ENCODE measurements around the gene C1orf185. TPM values are rescaled to one million over a fixed set of nuclear protein-coding genes. Genes with fewer than 3 reads are reported as not detected.

The C1orf185 gene
- total RNA-seq, 1 donor from 2014 or later: not detected

DNA sequence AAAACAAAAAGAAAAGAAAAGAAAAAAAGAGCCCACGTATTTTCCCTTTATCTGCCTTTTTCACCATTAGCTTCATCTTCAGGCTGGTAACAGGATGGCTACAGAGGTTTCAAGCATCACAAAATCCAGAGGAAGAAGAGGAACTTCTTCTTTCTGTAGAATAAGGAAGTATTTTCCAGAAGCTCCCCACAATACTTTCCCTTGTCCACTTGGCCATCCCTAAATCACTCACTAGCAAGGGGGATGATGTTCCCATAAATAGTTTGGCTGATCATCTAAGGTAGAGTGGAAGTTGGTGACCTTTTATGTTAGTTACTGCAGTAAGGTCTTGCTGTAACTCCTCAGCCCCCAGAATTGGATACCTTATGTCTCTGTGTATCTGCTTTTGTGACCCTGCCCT, 88.9 kb downstream of the C1orf185 start:
- H3K4me3 ChIP-seq: no peak overlapping the region
- TF ChIP-seq, protein P1, sequence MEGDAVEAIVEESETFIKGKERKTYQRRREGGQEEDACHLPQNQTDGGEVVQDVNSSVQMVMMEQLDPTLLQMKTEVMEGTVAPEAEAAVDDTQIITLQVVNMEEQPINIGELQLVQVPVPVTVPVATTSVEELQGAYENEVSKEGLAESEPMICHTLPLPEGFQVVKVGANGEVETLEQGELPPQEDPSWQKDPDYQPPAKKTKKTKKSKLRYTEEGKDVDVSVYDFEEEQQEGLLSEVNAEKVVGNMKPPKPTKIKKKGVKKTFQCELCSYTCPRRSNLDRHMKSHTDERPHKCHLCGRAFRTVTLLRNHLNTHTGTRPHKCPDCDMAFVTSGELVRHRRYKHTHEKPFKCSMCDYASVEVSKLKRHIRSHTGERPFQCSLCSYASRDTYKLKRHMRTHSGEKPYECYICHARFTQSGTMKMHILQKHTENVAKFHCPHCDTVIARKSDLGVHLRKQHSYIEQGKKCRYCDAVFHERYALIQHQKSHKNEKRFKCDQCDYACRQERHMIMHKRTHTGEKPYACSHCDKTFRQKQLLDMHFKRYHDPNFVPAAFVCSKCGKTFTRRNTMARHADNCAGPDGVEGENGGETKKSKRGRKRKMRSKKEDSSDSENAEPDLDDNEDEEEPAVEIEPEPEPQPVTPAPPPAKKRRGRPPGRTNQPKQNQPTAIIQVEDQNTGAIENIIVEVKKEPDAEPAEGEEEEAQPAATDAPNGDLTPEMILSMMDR (IDR thresholded peaks at IDR 0.05; ENCODE audit: borderline replicate concordance): no peak
- intact Hi-C loops (cut with micrococcal nuclease): no loop called here

DNA sequence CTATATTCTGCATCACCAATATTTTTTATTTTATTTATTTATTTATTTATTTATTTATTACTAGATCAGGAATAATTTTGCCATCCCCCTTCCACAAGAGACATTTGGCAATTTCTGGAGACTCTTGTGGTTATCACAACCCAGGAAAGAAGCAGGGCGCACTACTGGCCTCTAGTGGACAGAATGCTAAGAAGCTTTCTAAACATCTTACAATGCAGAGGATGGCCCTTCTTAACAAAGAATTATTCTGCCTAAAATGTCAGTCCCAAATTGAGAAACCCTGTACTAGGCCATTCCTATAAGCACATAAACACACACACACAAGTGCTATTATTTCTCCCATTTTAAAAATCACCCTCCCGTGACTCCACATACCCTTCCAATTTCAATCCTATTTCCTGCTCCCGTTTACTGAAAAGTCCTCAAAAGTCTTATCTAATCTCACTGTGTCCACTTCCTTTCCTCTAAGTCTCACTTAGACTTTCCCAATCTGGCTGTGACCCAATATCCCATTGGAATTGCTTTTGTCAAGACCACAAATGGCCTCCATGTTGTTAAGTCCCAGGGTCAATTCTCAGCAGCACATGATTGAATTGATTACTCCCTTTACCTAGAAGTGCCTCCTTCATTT, 90.3 kb downstream of the C1orf185 start:
- Histone ChIP-seq H3K9me3 (replicated peaks) (no peaks in the 10 kb centered on the region), H3K4me1 (no peaks in the 10 kb centered on the region), H3K36me3 (no peaks in the 10 kb centered on the region), H3K27me3 (ENCODE audit: low read depth) (no peaks in the 10 kb centered on the region), H3K4me3 (no peak overlapping the region), H3K27ac (replicated peaks) (no peak overlapping the region)
- intact Hi-C loops (cut with micrococcal nuclease): no loop called here
- peak; percentile 29 for DNase-seq
- TF ChIP-seq, protein P1 (IDR thresholded peaks at IDR 0.05; ENCODE audit: borderline replicate concordance): peak; percentile 87

More for the DNA sequence above, 88.9 kb downstream of the C1orf185 start:
- Histone ChIP-seq H3K27ac (replicated peaks) (no peak overlapping the region), H3K27me3 (ENCODE audit: low read depth) (no peaks in the 10 kb centered on the region), H3K36me3 (no peaks in the 10 kb centered on the region), H3K4me1 (no peaks in the 10 kb centered on the region), H3K9me3 (replicated peaks) (no peaks in the 10 kb centered on the region)
- DNase-seq: no peak

DNA sequence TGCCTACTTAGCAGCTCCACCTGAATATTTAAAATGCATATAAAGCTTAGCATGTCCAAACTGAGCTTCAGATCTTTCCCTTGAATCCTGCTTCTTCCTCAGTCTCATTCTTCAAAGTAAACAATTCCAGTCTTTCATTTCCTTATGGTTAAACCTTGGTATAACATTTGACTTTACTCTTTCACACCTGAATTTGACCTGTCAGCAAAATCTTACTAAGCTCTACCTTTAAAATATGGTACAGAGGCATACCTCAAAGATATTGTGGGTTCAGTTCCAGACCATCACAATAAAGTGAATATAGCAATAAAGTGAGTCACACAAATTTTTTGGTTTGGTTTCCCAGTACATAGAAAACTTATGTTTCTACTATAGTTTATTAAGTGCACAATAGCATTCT, 91.5 kb downstream of the C1orf185 start:
- Histone ChIP-seq H3K9me3 (replicated peaks) (no peaks in the 10 kb centered on the region), H3K27me3 (ENCODE audit: low read depth) (no peaks in the 10 kb centered on the region), H3K27ac (replicated peaks) (no peak overlapping the region), H3K36me3 (no peaks in the 10 kb centered on the region), H3K4me3 (no peak overlapping the region), H3K4me1 (no peaks in the 10 kb centered on the region)
- DNase-seq: no peak
- intact Hi-C loops (cut with micrococcal nuclease): no loop called here
- TF ChIP-seq, protein P1 (IDR thresholded peaks at IDR 0.05; ENCODE audit: borderline replicate concordance): no peak

Small RNA genes lying within 50 kb of the gene (microRNA-seq; reads per million reads assigned to microRNA genes)
- not detected for gene MIR4421
- not detected for gene MIR6500

Other genes starting within 250 kb of the C1orf185 start
- 80.0 TPM for gene FAF1, start 142.0 kb upstream of the C1orf185 start, total RNA-seq
- 12.8 TPM for gene CDKN2C, start 132.0 kb upstream of the C1orf185 start, total RNA-seq
- 116 TPM for gene RNF11, start 134.0 kb downstream of the C1orf185 start, total RNA-seq
- 25.7 TPM for gene TTC39A, start 228.3 kb downstream of the C1orf185 start, total RNA-seq